HEK293 (cell line): Measurements from ENCODE around the gene LIN7A.

ENCODE experiments used
- CTCF ChIA-PET: fragments of 350-600 bp; formaldehyde crosslinking; extraction: SDS; loops from one replicate; lab custom pipeline; 2021; ENCODE audit warnings: antibody characterized with exemption; lab: Yijun Ruan, JAX
- POLR2A ChIA-PET: fragments of 300-600 bp; formaldehyde crosslinking; extraction: SDS; loops from one replicate; lab custom pipeline; 2020; ENCODE audit warnings: antibody characterized with exemption, inconsistent platforms; lab: Yijun Ruan, JAX
- H3K27ac ChIP-seq: fragments of 200-500 bp; sonication (Bioruptor generic); 2 replicates; pipeline ENCODE4 v1.5.1; 2014; ENCODE audit warnings: low read depth, low read length, control low read depth, inconsistent platforms; ENCODE audit errors: extremely low read depth
- H3K36me3 ChIP-seq, 2 experiments: fragments of 200-500 bp in 1 of 2; sonication (Bioruptor generic) in 1 of 2; 1 replicate in 1 of 2; 2 replicates in 1 of 2; pipeline ENCODE4 v1.5.1; 2014 to 2017; ENCODE audit warnings: inconsistent platforms in 2 of 2, low read length in 2 of 2; ENCODE audit not compliant: control insufficient read depth in 2 of 2, insufficient read depth in 1 of 2
- H3K4me1 ChIP-seq: fragments of 200-500 bp; sonication (Bioruptor generic); 2 replicates; pipeline ENCODE4 v1.5.1; 2014; ENCODE audit warnings: mild to moderate bottlenecking, low read length, inconsistent platforms; ENCODE audit not compliant: control insufficient read depth, insufficient read depth
- H3K4me3 ChIP-seq: 2 replicates; pipeline ENCODE4 v1.5.1; 2011; ENCODE audit warnings: low read depth, mild to moderate bottlenecking, control low read depth, low read length, moderate library complexity
- H3K9me3 ChIP-seq: fragments of 200-500 bp; sonication (Bioruptor generic); 2 replicates; pipeline ENCODE4 v1.5.1; 2014; ENCODE audit warnings: low read depth, low read length, inconsistent platforms; ENCODE audit not compliant: control insufficient read depth, insufficient read depth
- BCL11B ChIP-seq: fragments of 450-650 bp; formaldehyde crosslinking; IDR thresholded peaks from 2 replicates; pipeline ENCODE4 v1.5.1; 2016; ENCODE audit warnings: low read depth, missing biosample characterization, missing genetic modification characterization
- KLF10 ChIP-seq: fragments of 450-650 bp; IDR thresholded peaks from 2 replicates; pipeline ENCODE4 v1.5.1; 2018; ENCODE audit warnings: missing biosample characterization, mild to moderate bottlenecking, missing genetic modification characterization
- OVOL3 ChIP-seq: fragments of 450-650 bp; formaldehyde crosslinking; IDR thresholded peaks from 2 replicates; pipeline ENCODE4 v1.5.1; 2016; ENCODE audit warnings: missing biosample characterization, missing genetic modification characterization
- YY1 ChIP-seq: fragments of 450-650 bp; formaldehyde crosslinking; IDR thresholded peaks from 2 replicates; pipeline ENCODE4 v1.5.1; 2018; ENCODE audit warnings: missing biosample characterization, missing genetic modification characterization
- YY2 ChIP-seq: fragments of 450-650 bp; formaldehyde crosslinking; IDR thresholded peaks from 2 replicates; pipeline ENCODE4 v1.5.1; 2016; ENCODE audit warnings: missing biosample characterization, missing genetic modification characterization
- ZBTB17 ChIP-seq: fragments of 450-650 bp; formaldehyde crosslinking; IDR thresholded peaks from 2 replicates; pipeline ENCODE4 v1.5.1; 2016; ENCODE audit warnings: missing biosample characterization, missing genetic modification characterization
- ZNF169 ChIP-seq: fragments of 450-650 bp; formaldehyde crosslinking; IDR thresholded peaks from 2 replicates; pipeline ENCODE4 v1.5.1; 2016; ENCODE audit warnings: missing biosample characterization, missing genetic modification characterization
- ZNF223 ChIP-seq: fragments of 450-650 bp; formaldehyde crosslinking; IDR thresholded peaks from 2 replicates; pipeline ENCODE4 v1.5.1; 2016; ENCODE audit warnings: missing biosample characterization, missing genetic modification characterization
- ZNF292 ChIP-seq: fragments of 450-650 bp; formaldehyde crosslinking; IDR thresholded peaks from 2 replicates; pipeline ENCODE4 v1.5.1; 2016; ENCODE audit warnings: low read depth, missing biosample characterization, missing genetic modification characterization, borderline replicate concordance
- ZNF416 ChIP-seq: fragments of 450-650 bp; formaldehyde crosslinking; IDR thresholded peaks from 2 replicates; pipeline ENCODE4 v1.5.1; 2016; ENCODE audit warnings: missing biosample characterization, missing genetic modification characterization
- ZNF510 ChIP-seq: fragments of 450-650 bp; formaldehyde crosslinking; IDR thresholded peaks from 2 replicates; pipeline ENCODE4 v1.5.1; 2018; ENCODE audit warnings: mild to moderate bottlenecking, missing genetic modification characterization, missing biosample characterization; ENCODE audit not compliant: insufficient replicate concordance
- ZNF660 ChIP-seq: fragments of 450-650 bp; IDR thresholded peaks from 2 replicates; pipeline ENCODE4 v1.5.1; 2018; ENCODE audit warnings: missing biosample characterization, mild to moderate bottlenecking, missing genetic modification characterization
- ZNF76 ChIP-seq: fragments of 450-650 bp; formaldehyde crosslinking; IDR thresholded peaks from 2 replicates; pipeline ENCODE4; 2016; ENCODE audit warnings: low read depth, missing biosample characterization, missing genetic modification characterization, borderline replicate concordance
- ZNF791 ChIP-seq: fragments of 450-650 bp; formaldehyde crosslinking; IDR thresholded peaks from 2 replicates; pipeline ENCODE4 v1.5.1; 2016; ENCODE audit warnings: missing biosample characterization, missing genetic modification characterization
- ZNF792 ChIP-seq: fragments of 450-650 bp; formaldehyde crosslinking; IDR thresholded peaks from 2 replicates; pipeline ENCODE4 v1.5.1; 2016; ENCODE audit warnings: missing biosample characterization, missing genetic modification characterization
- TF ChIP-seq, protein P1 (sequence below): fragments of 450-650 bp; formaldehyde crosslinking; conservative IDR thresholded peaks from 2 replicates; pipeline ENCODE4 v1.5.1; 2016; ENCODE audit warnings: low read depth, missing biosample characterization, missing genetic modification characterization

LIN7A gene

DNA sequence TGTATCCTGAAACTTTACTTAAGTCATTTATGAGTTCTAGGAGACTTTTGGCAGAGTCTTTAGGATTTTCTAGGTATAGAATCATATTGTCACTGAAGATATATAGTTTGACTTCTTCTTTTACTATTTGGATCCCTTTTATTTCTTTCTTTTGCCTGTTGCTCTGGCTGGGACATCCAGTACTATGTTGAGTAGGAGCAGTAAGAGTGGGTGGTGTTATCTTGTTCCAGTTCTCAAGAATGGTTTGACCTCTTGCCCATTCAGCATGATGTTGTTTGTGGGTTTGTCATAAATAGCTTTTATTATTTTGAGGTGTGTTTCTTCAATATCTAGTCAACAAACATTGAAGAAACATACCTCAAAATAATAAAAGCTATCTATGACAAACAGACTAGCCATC lies 35.0 kb downstream of the LIN7A start:
- Histone ChIP-seq H3K4me1 (no peaks in the 10 kb centered on the region; the same call in 1 of the 2 replicates), H3K27ac (no peak overlapping the region), H3K9me3 (no peaks in the 10 kb centered on the region), H3K4me3 (no peak overlapping the region), H3K36me3 (no peaks in the 10 kb centered on the region)
- ChIA-PET CTCF (no interaction called here), POLR2A (no interaction called here)
- TF ChIP-seq ZNF510 (no peak), ZBTB17 (tag by site-specific recombination) (no peak), ZNF791 (tag by site-specific recombination) (no peak), ZNF292 (tag by site-specific recombination) (no peak), KLF10 (tag by site-specific recombination) (no peak), ZNF76 (tag by site-specific recombination) (no peak), YY1 (tag by site-specific recombination) (no peak), ZNF169 (tag by site-specific recombination) (no peak)
- TF ChIP-seq, protein P1, sequence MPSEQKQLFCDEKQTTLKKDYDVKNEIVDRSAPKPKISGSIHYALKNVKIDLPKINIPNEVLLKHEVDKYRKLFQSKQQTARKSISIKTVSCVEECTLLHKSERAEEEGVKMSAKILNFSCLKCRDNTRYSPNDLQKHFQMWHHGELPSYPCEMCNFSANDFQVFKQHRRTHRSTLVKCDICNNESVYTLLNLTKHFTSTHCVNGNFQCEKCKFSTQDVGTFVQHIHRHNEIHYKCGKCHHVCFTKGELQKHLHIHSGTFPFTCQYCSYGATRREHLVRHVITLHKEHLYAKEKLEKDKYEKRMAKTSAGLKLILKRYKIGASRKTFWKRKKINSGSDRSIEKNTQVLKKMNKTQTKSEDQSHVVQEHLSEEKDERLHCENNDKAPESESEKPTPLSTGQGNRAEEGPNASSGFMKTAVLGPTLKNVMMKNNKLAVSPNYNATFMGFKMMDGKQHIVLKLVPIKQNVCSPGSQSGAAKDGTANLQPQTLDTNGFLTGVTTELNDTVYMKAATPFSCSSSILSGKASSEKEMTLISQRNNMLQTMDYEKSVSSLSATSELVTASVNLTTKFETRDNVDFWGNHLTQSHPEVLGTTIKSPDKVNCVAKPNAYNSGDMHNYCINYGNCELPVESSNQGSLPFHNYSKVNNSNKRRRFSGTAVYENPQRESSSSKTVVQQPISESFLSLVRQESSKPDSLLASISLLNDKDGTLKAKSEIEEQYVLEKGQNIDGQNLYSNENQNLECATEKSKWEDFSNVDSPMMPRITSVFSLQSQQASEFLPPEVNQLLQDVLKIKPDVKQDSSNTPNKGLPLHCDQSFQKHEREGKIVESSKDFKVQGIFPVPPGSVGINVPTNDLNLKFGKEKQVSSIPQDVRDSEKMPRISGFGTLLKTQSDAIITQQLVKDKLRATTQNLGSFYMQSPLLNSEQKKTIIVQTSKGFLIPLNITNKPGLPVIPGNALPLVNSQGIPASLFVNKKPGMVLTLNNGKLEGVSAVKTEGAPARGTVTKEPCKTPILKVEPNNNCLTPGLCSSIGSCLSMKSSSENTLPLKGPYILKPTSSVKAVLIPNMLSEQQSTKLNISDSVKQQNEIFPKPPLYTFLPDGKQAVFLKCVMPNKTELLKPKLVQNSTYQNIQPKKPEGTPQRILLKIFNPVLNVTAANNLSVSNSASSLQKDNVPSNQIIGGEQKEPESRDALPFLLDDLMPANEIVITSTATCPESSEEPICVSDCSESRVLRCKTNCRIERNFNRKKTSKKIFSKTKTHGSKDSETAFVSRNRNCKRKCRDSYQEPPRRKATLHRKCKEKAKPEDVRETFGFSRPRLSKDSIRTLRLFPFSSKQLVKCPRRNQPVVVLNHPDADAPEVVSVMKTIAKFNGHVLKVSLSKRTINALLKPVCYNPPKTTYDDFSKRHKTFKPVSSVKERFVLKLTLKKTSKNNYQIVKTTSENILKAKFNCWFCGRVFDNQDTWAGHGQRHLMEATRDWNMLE (tag by site-specific recombination), result no peak

DNA sequence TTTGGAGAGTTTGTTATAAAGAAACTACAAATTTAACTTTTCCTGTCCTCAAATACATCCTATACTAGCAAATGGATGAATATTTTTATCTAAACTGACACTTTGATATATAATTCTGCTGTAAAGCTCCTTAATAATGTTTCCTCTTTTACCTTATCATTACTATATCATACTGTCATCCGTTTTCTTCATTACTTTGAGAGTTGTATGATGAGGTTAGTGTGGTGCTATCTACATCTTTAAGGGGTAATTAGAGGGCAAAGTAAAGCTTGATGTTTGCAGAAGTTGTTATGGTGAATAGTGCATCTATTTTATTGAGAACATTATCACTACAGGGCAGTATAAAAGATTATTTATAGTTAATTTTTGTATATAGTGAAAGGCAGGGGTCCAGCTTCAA lies 36.1 kb downstream of the LIN7A start:
- ChIA-PET POLR2A (no interaction called here), CTCF (no interaction called here)
- no peak overlapping the region for H3K4me3 ChIP-seq
- no peaks in the 10 kb centered on the region; the same call in 1 of the 2 replicates for H3K4me1 ChIP-seq
- no peak overlapping the region for H3K27ac ChIP-seq
- H3K9me3 ChIP-seq, result no peaks in the 10 kb centered on the region
- no peak for TF ChIP-seq BCL11B (tag by site-specific recombination)
- H3K36me3 ChIP-seq, result no peaks in the 10 kb centered on the region

DNA sequence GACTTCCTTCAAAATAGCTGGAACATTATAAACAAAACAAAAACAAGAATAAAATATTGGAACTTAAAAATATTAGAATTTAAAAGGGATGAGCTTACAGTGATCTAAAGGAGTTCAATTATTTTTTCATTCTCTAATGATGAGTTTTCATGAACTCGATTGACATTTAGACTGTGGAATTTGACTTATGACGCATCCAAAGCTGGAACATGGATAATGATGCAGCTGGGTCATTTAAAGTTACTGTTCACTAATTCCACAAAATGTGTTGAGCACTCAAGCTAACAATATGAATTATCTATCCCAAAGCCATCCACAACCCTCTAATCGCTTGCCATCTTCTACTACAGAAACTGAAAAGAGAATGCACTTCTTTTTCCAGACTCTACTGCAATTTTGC lies 42.5 kb downstream of the LIN7A start:
- H3K4me1 ChIP-seq, result no peaks in the 10 kb centered on the region
- H3K27ac ChIP-seq, result no peak overlapping the region
- ChIA-PET CTCF (no interaction called here), POLR2A (no interaction called here)
- TF ChIP-seq YY2 (tag by site-specific recombination) (no peak), ZNF792 (tag by site-specific recombination) (no peak), ZNF660 (tag by site-specific recombination) (no peak), OVOL3 (tag by site-specific recombination) (no peak), ZNF223 (tag by site-specific recombination) (no peak), ZNF416 (tag by site-specific recombination) (no peak)
- no peak overlapping the region for H3K4me3 ChIP-seq
- H3K9me3 ChIP-seq, result no peaks in the 10 kb centered on the region
- H3K36me3 ChIP-seq, result no peaks in the 10 kb centered on the region
